ENCODE data around the gene RSPH4A. TPM values are rescaled to one million over a fixed set of nuclear protein-coding genes. Genes with fewer than 3 reads are reported as not detected.
A peak's percentile ranks its signal among the peaks of the same experiment; 100 is the strongest.

Gene RSPH4A
- total and polyA plus RNA-seq, 2 of the 8 experiments (the other 6 are each of a cell fraction or from before 2014, with no cell fraction given): 0.38 to 0.52 TPM

DNA sequence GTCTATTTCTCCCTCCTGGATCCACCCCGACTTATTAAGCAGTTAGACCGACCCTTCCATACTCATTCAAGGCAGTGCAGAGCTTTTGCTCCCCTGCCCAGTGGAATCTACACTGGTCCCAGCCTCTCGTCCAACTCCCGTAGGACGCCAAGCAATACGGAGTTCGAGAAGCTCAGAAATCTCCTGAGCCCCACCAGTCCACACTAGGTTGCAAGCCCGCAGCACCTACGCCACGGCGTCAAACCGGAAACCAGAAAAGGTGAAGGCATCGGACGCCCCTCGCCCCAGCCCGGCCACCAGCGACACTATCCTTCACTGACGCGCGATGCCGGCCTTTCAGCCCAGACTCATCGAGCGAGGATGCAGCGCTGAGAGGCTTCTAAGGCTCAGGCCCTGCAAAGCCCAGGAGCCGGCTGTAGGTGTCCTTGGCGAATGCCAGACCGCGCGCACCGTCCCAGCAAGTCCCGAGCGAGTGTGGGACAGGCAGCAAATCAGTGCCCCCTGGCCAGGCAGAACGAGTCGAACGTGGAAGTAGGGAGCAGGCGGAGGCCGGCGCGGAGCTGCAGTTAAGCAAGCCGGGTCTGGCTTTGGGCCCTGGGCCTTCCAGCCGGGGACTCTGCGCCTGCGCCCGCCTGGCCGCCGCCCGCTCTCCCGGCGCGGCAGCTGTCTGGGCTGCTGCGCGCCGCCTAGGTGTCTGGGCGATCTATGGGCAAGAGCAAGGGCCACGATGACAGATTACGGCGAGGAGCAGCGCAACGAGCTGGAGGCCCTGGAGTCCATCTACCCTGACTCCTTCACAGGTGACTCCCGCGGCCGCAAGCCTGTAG is 45.2 kb upstream of the RSPH4A start, which contains the start of gene RWDD1 (continued):
- TF ChIP-seq, protein P1, sequence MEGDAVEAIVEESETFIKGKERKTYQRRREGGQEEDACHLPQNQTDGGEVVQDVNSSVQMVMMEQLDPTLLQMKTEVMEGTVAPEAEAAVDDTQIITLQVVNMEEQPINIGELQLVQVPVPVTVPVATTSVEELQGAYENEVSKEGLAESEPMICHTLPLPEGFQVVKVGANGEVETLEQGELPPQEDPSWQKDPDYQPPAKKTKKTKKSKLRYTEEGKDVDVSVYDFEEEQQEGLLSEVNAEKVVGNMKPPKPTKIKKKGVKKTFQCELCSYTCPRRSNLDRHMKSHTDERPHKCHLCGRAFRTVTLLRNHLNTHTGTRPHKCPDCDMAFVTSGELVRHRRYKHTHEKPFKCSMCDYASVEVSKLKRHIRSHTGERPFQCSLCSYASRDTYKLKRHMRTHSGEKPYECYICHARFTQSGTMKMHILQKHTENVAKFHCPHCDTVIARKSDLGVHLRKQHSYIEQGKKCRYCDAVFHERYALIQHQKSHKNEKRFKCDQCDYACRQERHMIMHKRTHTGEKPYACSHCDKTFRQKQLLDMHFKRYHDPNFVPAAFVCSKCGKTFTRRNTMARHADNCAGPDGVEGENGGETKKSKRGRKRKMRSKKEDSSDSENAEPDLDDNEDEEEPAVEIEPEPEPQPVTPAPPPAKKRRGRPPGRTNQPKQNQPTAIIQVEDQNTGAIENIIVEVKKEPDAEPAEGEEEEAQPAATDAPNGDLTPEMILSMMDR (IDR thresholded peaks at IDR 0.05; ENCODE audit: control extremely low read depth in 1 of 3, insufficient read depth in 1 of 3, low read depth in 1 of 3, low read length in 3 of 3): peak in 1 of 3 experiments; percentile 6; a peak in 1 of 4 replicates
- TF ChIP-seq CHD7 (IDR thresholded peaks at IDR 0.05; ENCODE audit: insufficient replicate concordance, low read length) (no peak), GABPA (IDR thresholded peaks at IDR 0.05; ENCODE audit: borderline replicate concordance, insufficient read depth, low read length) (no peak), ATF3 (IDR thresholded peaks at IDR 0.05; ENCODE audit: insufficient read depth, low read depth, low read length) (no peak), RFX5 (IDR thresholded peaks at IDR 0.05; ENCODE audit: borderline replicate concordance, low read depth, low read length) (no peak), TBP (IDR thresholded peaks at IDR 0.05; ENCODE audit: low read depth, low read length) (peak; percentile 86)

Measured in H1 (cell line).